Endothelial cell of umbilical vein (primary cell): Measurements from ENCODE around the gene PTPRT.

Experiments
- EZH2 ChIP-seq: IDR thresholded peaks from 2 replicates; pipeline ENCODE4 v1.6.1; 2012; ENCODE audit warnings: borderline replicate concordance, low read depth, mild to moderate bottlenecking, moderate library complexity, low read length, inconsistent platforms; ENCODE audit not compliant: severe bottlenecking
- FOS ChIP-seq: IDR thresholded peaks from 2 replicates; pipeline ENCODE4 v1.6.1; 2011; ENCODE audit warnings: mild to moderate bottlenecking, low read length, moderate library complexity, borderline replicate concordance; ENCODE audit not compliant: insufficient read depth
- JUN ChIP-seq: IDR thresholded peaks from 2 replicates; pipeline ENCODE4 v1.6.1; 2011; ENCODE audit warnings: borderline replicate concordance, low read depth; ENCODE audit not compliant: insufficient read length, insufficient read depth
- MYC ChIP-seq: IDR thresholded peaks from one replicate; pipeline ENCODE4 v1.6.1; 2011; ENCODE audit warnings: mild to moderate bottlenecking, low read depth, low read length
- POLR2A ChIP-seq: IDR thresholded peaks from 2 replicates; pipeline ENCODE4 v1.6.1; 2012; ENCODE audit warnings: low read depth, mild to moderate bottlenecking, control low read depth, low read length
- POLR2AphosphoS5 ChIP-seq: IDR thresholded peaks from 2 replicates; pipeline ENCODE4 v1.6.1; 2012; ENCODE audit warnings: low read depth, mild to moderate bottlenecking, control low read depth, low read length, moderate library complexity; ENCODE audit not compliant: insufficient read depth
- TF ChIP-seq, protein P1 (sequence below), 2 donors: IDR thresholded peaks; 1 replicate in 1 of 2; 2 replicates in 1 of 2; pipeline ENCODE4 v1.5.1; 2011; ENCODE audit warnings: low read length in 2 of 2, mild to moderate bottlenecking in 2 of 2, moderate library complexity in 2 of 2, control low read depth in 1 of 2, inconsistent platforms in 1 of 2, low read depth in 1 of 2; ENCODE audit not compliant: insufficient read depth in 1 of 2; ENCODE audit errors: extremely low read depth in 1 of 2
- TF ChIP-seq, protein P2 (sequence below): IDR thresholded peaks from 2 replicates; pipeline ENCODE4 v1.6.1; 2011; ENCODE audit not compliant: insufficient read depth, insufficient read length

DNA sequence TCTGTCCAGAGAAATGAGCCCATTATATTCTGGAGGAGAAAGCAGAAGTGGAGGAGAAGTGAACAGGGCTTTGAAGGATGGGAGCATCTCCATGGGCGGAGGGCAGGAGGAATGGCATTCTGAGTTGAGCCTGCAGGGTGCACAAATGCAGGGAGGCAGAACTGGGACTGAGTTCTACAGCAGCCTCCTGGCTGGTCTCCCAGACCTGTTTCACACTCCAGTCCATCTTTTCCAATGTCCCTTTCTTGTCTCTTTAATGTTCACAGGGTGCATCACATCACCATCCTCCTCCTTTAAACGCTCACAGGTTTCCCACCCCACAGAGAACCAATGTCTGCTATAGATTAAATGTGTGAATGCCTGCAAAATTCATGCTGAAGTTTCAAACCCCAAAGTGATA lies 302.9 kb downstream of the PTPRT start:
- TF ChIP-seq POLR2A (no peak), POLR2AphosphoS5 (no peak), EZH2 (no peak), MYC (no peak), FOS (no peak), JUN (no peak)
- TF ChIP-seq, protein P1, sequence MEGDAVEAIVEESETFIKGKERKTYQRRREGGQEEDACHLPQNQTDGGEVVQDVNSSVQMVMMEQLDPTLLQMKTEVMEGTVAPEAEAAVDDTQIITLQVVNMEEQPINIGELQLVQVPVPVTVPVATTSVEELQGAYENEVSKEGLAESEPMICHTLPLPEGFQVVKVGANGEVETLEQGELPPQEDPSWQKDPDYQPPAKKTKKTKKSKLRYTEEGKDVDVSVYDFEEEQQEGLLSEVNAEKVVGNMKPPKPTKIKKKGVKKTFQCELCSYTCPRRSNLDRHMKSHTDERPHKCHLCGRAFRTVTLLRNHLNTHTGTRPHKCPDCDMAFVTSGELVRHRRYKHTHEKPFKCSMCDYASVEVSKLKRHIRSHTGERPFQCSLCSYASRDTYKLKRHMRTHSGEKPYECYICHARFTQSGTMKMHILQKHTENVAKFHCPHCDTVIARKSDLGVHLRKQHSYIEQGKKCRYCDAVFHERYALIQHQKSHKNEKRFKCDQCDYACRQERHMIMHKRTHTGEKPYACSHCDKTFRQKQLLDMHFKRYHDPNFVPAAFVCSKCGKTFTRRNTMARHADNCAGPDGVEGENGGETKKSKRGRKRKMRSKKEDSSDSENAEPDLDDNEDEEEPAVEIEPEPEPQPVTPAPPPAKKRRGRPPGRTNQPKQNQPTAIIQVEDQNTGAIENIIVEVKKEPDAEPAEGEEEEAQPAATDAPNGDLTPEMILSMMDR (IDR thresholded peaks at IDR 0.05; ENCODE audit: extremely low read depth in 1 of 2, insufficient read depth in 1 of 2, low read depth in 1 of 2, low read length in 2 of 2), result no peak
- TF ChIP-seq, protein P2, sequence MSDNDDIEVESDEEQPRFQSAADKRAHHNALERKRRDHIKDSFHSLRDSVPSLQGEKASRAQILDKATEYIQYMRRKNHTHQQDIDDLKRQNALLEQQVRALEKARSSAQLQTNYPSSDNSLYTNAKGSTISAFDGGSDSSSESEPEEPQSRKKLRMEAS, result no peak
